ENCODE results near the gene PPP1R3C. TPM values are rescaled to one million over a fixed set of nuclear protein-coding genes. Genes with fewer than 3 reads are reported as not detected.

The PPP1R3C gene
- total and polyA plus RNA-seq, 2 of the 4 experiments (the other 2 are of a cell fraction) = 17.4 to 62.9 TPM

GRCh38 chr10:91602449-91602848 is 30.4 kb downstream of the PPP1R3C start:
- peaks cover 17% of the 10 kb centered on the region for H3K9me1 ChIP-seq (ENCODE audit: insufficient read depth, low read length)
- H4K91ac ChIP-seq (ENCODE audit: insufficient read depth, low read depth, low read length) = peak overlapping the region; percentile 72
- ChIA-PET CTCF (no interaction called here), POLR2A (ENCODE audit: unreplicated experiment) (no interaction called here)
- H3K56ac ChIP-seq (ENCODE audit: extremely low read depth, insufficient read depth, low read length) = no peak overlapping the region
- ATAC-seq (ENCODE audit: low read depth) = no peak
- peak overlapping the region; percentile 46; the same call in 1 of the 2 replicates for H3K14ac ChIP-seq (replicated peaks; ENCODE audit: low read depth, low read length)
- H2AK5ac ChIP-seq (ENCODE audit: low read depth, low read length) = peak overlapping the region; percentile 49; the same call in 1 of the 2 replicates
- no peak overlapping the region for H2AFZ ChIP-seq (replicated peaks; ENCODE audit: low read length, poor library complexity)
- BruUV-seq (replicated peaks) = no TSS peak
- no peak overlapping the region for H3K4me3 ChIP-seq (ENCODE audit: insufficient read depth, low read depth, low read length)
- no CpG with 5 or more reads among the region's 3 CpGs for WGBS, 2 experiments (ENCODE audit: extremely low coverage in 2 of 2, insufficient read length in 1 of 2)
- H2BK5ac ChIP-seq (ENCODE audit: low read depth, low read length, poor library complexity, severe bottlenecking) = peak overlapping the region; percentile 34
- no peaks in the 10 kb centered on the region for H3K79me1 ChIP-seq (ENCODE audit: low read depth in 1 of 2, low read length in 2 of 2)
- DNase-seq = no peak
- H3K4me1 ChIP-seq (ENCODE audit: control insufficient read depth, insufficient read depth, low read length) = peaks cover 19% of the 10 kb centered on the region
- peak overlapping the region; percentile 28; the same call in 1 of the 2 replicates for H4K5ac ChIP-seq (ENCODE audit: low read depth, low read length)
- H3K9ac ChIP-seq (ENCODE audit: low read depth, low read length) = no peak overlapping the region
- TF ChIP-seq RFX5 (IDR thresholded peaks at IDR 0.05; ENCODE audit: low read depth, low read length) (no peak), ELK1 (IDR thresholded peaks at IDR 0.05; ENCODE audit: borderline replicate concordance, low read depth, low read length) (no peak), NFE2L2 (IDR thresholded peaks at IDR 0.05; ENCODE audit: low read depth, low read length) (no peak), CTCF (conservative IDR thresholded peaks at IDR 0.05; ENCODE audit: low read depth, low read length) (no peak), RCOR1 (IDR thresholded peaks at IDR 0.05; ENCODE audit: insufficient replicate concordance, low read length) (no peak), SMC3 (IDR thresholded peaks at IDR 0.05; ENCODE audit: low read depth, low read length) (no peak), BHLHE40 (IDR thresholded peaks at IDR 0.05; ENCODE audit: low read depth, low read length) (no peak), CEBPB (IDR thresholded peaks at IDR 0.05; ENCODE audit: low read depth, low read length) (no peak), MAZ (IDR thresholded peaks at IDR 0.05; ENCODE audit: borderline replicate concordance, low read depth, low read length) (no peak), MAFK (IDR thresholded peaks at IDR 0.05; ENCODE audit: low read depth, low read length) (no peak)
- TF ChIP-seq, protein P1, sequence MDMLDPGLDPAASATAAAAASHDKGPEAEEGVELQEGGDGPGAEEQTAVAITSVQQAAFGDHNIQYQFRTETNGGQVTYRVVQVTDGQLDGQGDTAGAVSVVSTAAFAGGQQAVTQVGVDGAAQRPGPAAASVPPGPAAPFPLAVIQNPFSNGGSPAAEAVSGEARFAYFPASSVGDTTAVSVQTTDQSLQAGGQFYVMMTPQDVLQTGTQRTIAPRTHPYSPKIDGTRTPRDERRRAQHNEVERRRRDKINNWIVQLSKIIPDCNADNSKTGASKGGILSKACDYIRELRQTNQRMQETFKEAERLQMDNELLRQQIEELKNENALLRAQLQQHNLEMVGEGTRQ (IDR thresholded peaks at IDR 0.05; ENCODE audit: low read depth, low read length) = no peak
- dilution Hi-C loops (cut with HindIII; ENCODE audit: low sequenced_read_pairs, unreplicated experiment) (no loop called here), in situ Hi-C loops (cut with MboI; ENCODE audit: low sequenced_read_pairs) (no loop called here), intact Hi-C loops (cut with micrococcal nuclease) (no loop called here)
- H2BK120ac ChIP-seq (ENCODE audit: low read depth, low read length) = peak overlapping the region; percentile 60; the same call in 1 of the 2 replicates
- no peaks in the 10 kb centered on the region for H4K20me1 ChIP-seq (ENCODE audit: insufficient read depth, low read length)
- H3K9me3 ChIP-seq (ENCODE audit: control insufficient read depth, insufficient read depth, low read length) = no peaks in the 10 kb centered on the region
- H3K27ac ChIP-seq (ENCODE audit: insufficient read depth, low read length) = no peak overlapping the region
- H2AK9ac ChIP-seq (replicated peaks; ENCODE audit: low read depth, low read length, poor library complexity) = no peak overlapping the region
- no peak overlapping the region for H3K23ac ChIP-seq (ENCODE audit: low read depth, low read length)
- H3K4ac ChIP-seq (ENCODE audit: low read depth, low read length) = peak overlapping the region; percentile 70
- H2BK20ac ChIP-seq (ENCODE audit: low read depth, low read length) = peak overlapping the region; percentile 76
- H3K27me3 ChIP-seq (ENCODE audit: control insufficient read depth, insufficient read depth, low read length) = no peaks in the 10 kb centered on the region
- H4K8ac ChIP-seq (ENCODE audit: low read depth in 2 of 2, low read length in 2 of 2) = peak overlapping the region in 1 of 2 experiments; percentile 42; a peak in 2 of 4 replicates
- peak overlapping the region; percentile 80; the same call in 1 of the 2 replicates for H3K18ac ChIP-seq (ENCODE audit: low read depth, low read length)
- H3K4me2 ChIP-seq (ENCODE audit: low read depth, low read length) = no peak overlapping the region
- peak overlapping the region; percentile 71; the same call in 2 of the 3 replicates for H2BK15ac ChIP-seq (ENCODE audit: low read depth, low read length)
- H3K36me3 ChIP-seq (ENCODE audit: control insufficient read depth, insufficient read depth, low read length) = no peaks in the 10 kb centered on the region
